ENCODE measurements around the gene PTPRJ.
"Not testable (repeated sequence)": the region's sequence is repeated elsewhere in the genome, so short reads cannot be mapped to it uniquely, and the experiment has no call there.

The PTPRJ gene

DNA sequence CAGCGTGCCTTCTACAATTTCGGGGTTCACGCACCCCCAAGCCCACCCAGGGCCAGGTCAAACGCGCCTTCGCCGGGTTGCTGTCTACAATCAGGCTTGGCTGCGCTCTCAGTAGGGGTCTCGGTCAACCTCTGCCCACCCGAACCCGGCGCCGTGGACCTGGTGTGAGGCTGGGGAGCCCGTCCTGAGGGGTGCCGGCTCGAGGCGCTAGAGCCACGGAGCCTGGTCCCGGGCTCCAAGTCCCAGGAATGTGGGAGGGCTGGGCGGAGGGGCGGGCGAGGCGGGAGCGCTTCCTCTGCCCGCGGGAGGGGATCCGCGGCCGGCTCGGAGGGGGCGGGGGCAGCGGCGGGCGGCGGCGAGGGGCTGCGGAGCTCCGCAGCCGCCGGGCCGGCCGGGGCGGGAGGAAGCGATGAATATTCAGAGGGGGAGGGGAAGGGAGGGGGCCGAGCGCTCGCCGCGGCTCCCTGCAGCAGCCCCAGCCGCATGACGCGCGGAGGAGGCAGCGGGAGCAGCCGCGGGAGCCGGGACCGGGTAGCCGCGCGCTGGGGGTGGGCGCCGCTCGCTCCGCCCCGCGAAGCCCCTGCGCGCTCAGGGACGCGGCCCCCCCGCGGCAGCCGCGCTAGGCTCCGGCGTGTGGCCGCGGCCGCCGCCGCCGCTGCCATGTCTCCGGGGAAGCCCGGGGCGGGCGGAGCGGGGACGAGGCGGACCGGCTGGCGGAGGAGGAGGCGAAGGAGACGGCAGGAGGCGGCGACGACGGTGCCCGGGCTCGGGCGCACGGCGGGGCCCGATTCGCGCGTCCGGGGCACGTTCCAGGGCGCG, at the start of gene PTPRJ:
Gene PTPRJ (plus strand): TSS at position 472 of the 819 bp plus-strand sequence. CDS start 354 bp downstream, outside the sequence.
- DNase-seq = peak; percentile 18

GRCh38 chr11:47932544-47932943, 47.8 kb upstream of the PTPRJ start:
- no peak for DNase-seq

DNA sequence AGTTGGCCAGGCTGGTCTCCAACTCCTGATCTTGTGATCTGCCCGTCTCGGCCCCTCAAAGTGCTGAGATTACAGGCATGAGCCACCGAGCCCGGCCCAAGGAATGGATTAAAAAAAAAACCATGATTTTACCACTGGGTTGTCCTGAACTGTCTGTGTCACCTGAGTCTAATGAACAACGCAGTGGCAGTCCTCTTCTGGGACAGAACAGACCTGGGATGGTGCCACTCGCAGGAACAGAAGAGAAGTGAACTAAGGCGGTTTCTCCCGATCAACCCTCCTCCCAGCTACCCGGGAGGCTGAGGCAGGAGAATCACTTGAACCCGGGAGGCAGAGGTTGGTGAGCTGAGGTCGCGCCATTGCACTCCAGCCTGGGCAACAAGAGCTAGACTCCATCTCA, 46.6 kb upstream of the PTPRJ start:
- not testable (repeated sequence) for DNase-seq

DNA sequence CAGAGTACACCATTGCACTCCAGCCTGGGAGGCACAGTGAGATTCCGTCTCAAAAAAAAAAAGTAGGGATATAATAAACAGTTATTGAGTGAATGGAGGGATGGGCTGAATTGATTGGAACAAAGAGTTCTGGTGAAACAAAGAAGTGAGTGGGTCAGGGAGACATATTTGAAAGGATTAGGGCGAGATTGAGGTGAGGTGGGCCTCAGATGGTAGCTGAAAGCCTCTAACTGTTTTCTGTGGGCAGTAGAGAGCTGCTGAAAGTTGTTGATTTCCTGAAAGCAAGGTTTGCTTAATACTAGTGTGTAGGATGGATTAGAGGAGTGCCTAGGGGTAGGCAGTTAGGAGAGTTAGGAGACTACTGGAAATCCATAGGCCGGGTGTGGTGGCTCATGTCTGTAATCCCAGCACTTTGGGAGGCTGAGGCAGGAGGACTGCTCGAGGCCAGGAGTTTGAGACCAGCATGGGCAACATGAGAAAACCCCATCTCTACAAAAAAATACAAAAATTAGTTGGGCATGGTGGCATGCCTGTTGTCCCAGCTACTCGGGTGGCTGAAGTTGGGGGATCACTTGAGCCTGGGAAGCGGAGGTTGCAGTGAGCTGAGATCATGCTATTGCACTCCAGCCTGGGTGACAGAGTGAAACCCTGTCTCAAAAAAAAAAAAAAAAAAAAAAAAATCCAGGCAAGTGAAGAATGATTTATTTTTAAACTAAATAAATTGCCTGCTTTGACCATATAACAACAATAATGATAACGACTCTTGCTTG, 41.4 kb upstream of the PTPRJ start:
- DNase-seq = no peak

DNA sequence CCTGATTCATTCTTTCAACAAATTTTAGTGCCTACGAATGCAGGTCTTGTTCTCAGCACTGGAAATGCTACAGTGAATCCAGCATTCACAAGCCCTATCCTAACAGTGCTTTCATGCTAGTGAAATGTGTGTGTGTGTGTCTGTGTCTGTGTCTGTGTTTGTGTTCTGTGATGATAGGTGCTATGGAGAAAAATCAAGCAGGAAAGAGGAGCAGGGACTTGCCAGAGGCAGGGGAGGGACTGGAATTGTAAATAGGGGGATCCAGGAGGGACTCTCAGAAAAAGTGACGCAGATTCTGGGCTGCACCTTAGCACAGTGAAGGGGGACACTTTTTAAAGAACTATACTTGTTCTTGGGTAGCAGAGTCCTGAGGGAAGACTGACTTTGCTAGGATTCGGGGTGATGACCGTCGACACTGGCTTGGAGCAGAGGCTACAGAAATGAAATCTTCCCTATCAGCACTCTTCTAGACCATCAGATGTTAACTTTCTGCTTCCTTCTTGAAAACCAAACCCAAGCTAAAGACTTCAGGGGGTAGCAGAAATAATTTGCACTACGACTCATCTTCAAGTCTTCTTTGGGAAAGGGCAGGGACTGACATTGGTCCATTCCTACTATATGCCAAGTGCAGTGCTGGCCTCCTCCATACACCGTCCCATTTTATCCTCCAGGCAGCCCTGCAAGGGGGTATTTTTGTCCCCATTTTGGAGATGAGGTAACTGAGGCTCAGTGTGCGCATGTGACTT, 39.3 kb upstream of the PTPRJ start:
- no peak for DNase-seq

- DNase-seq = no peak
These were observed 38.3 kb upstream of the PTPRJ start for GRCh38 chr11:47941907-47942558.

- DNase-seq = no peak
These were observed 36.4 kb upstream of the PTPRJ start for GRCh38 chr11:47943721-47944586.

DNA sequence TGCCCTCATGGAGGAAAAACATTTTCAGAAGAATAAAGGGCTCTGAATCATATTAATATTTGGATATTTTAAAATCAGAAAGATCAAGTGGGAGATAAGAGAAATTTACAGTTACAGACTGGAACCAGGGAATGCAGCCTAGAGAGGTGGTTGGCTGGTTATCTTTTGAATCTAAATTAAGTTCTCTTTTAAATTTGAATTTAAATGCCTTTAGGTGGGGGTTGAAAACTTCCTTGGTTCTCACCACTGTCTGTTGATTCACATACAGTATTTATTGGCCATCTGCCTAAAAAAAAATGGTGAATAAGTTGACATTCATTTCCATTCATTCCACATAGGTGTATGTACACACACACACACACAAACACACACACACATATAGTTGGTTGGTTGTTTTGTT, 35.7 kb upstream of the PTPRJ start:
- peak; percentile 3 for DNase-seq

DNA sequence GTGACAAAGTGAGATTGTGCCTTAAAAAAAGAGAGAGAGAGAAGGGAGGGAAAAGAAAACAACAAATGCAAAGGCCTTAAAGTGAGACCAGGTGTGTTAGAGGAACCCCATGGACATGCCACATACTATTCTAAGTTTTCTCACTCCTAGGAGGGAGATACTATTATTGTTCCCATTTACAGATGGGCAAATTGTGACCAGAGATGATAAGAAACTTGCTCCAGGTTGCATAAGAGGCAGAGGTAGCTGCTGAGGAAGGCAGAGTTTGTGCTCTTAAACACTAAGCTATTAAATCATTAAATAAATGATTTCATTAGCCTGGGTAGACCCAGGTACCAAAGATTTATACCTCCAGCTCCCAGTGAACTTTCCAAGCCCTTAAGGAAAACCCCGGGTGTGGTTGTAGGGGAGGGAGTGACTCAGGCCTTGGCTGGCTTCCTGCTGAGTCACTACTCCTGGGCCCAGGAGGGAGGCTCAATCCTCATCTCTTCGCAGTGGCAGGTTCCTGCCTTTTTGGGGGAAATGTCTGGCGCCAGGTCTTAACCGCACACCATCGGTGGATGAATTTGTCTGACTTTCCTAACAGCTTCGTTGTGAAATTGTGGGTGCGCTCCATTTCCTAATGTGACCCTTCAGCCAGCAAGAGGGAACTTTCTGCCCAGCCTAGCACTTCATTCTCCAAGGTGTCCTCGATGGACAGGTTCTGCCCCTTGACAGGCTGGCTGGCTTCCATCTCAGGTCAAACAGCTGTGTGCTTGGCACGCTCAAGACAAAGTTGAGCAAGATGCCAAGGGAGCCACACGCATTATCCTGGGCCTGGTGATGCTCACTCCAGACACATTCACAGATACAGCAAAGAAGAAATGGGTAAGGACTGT, 33.4 kb upstream of the PTPRJ start:
- DNase-seq = peak; percentile 91

DNA sequence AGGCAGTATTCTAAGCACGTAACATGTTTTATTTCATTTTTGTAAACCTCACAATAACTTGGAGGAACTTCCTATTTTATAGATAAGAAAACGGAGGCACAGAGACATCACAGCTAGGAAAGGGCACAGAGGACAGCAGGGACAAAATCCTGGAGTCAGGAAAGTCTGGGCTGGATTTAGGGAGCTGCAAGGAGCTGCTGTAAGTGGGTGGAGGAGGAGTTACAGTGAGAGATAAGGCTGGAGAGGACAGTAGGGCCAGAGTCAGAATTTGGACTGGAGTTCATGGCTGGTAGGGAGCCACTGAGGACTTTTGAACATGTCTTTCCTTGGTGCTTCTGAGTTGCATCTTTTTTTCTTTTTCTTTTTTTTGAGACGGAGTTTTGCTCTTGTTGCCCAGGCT, 32.2 kb upstream of the PTPRJ start:
- no peak for DNase-seq

- DNase-seq = not testable (repeated sequence)
These were observed 31.2 kb upstream of the PTPRJ start for GRCh38 chr11:47949001-47949675.

- DNase-seq = no peak
These were observed 30.0 kb upstream of the PTPRJ start for GRCh38 chr11:47950396-47950795.

GRCh38 chr11:47951504-47951903, 28.9 kb upstream of the PTPRJ start:
- not testable (repeated sequence) for DNase-seq

DNA sequence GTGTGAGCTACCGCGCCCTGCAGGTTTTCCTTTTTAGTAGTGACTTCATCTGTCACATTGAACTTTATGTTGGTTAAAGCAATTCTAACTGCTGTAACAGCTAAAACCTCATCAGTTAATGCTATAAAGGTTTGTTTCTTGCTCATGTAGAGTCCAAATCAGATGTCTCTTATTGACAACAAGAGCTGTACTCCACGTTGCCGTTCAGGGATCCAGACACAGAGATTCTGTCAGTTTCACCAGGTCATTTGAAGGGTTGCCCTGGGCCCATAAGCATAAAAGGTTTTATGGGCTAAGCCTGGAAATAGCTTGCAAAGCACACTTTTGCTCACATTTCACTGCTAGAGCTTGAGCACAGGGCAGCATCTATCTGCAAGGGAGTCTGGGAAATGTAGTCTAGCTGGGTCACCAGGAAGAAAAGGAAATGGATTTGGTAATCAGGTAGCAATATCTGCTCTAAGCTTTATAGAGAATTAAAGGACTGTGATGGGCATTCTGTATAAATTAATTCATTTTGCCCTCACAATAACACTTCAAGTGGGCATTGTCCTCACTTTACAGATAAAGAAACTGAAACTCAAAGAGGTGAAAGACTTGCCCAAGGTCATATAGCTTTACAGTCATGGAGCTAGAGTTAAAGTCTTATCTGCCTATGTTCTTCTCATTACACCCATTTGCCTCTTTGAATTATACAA, 25.2 kb upstream of the PTPRJ start:
- peak; percentile 1 for DNase-seq

DNA sequence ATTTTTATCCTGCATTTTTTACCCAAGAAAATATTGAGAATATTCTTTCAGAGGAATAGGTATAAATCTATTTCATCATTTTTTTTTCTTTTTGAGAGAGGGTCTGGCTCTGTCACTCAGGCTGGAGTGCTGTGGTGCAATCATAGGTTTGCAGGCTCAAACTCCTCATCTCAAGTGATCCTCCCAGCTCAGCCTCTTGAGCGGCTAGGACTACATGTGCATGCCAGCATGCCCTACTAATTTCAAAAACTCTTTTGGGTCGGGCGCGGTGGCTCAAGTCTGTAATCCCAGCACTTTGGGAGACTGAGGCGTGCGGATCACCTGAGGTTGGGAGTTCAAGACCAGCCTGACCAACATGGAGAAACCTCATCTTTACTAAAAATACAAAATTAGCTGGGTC, 20.3 kb upstream of the PTPRJ start:
- no peak for DNase-seq

- no peak for DNase-seq
These were observed 19.0 kb upstream of the PTPRJ start for GRCh38 chr11:47961383-47961782.

- DNase-seq = no peak
These were observed 15.8 kb upstream of the PTPRJ start for GRCh38 chr11:47964546-47964945.

GRCh38 chr11:47967577-47968525, 12.5 kb upstream of the PTPRJ start:
- no peak for DNase-seq

All from HCEC 1CT (cell line).